HepG2 (cell line): Measurements from ENCODE around the gene STYX. TPM values are rescaled to one million over a fixed set of nuclear protein-coding genes. Genes with fewer than 3 reads are reported as not detected.

ENCODE experiments used
- HIVEP1 ChIP-seq: sonication (generic); formaldehyde crosslinking; IDR thresholded peaks from 2 replicates; pipeline ENCODE4 v1.4.0; 2020; ENCODE audit warnings: mild to moderate bottlenecking, missing genetic modification reagents
- KDM2A ChIP-seq: sonication (generic); formaldehyde crosslinking; IDR thresholded peaks from 2 replicates; pipeline ENCODE4 v1.4.0; 2020; ENCODE audit warnings: low read depth, missing genetic modification reagents, borderline replicate concordance
- MED1 ChIP-seq: sonication (generic); formaldehyde crosslinking; IDR thresholded peaks from 2 replicates; pipeline ENCODE4 v1.4.0; 2020; ENCODE audit warnings: missing genetic modification reagents
- MEF2D ChIP-seq: sonication (generic); formaldehyde crosslinking; IDR thresholded peaks from 2 replicates; pipeline ENCODE4 v1.5.1; 2020; ENCODE audit warnings: mild to moderate bottlenecking, missing genetic modification reagents
- SMAD3 ChIP-seq: sonication (generic); formaldehyde crosslinking; IDR thresholded peaks from 2 replicates; pipeline ENCODE4 v1.4.0; 2020; ENCODE audit warnings: missing genetic modification reagents
- ZBTB20 ChIP-seq: sonication (generic); formaldehyde crosslinking; IDR thresholded peaks from 2 replicates; pipeline ENCODE4 v1.8.1; 2023; ENCODE audit warnings: missing genetic modification reagents, low read depth, mild to moderate bottlenecking, borderline replicate concordance
- ZMYM3 ChIP-seq: sonication (generic); formaldehyde crosslinking; IDR thresholded peaks from 2 replicates; pipeline ENCODE4 v1.5.1; 2020; ENCODE audit warnings: mild to moderate bottlenecking, missing genetic modification reagents
- ZNF160 ChIP-seq: sonication (generic); formaldehyde crosslinking; IDR thresholded peaks from 2 replicates; pipeline ENCODE4 v1.8.0; 2022; ENCODE audit warnings: mild to moderate bottlenecking, inconsistent platforms, missing genetic modification reagents
- ZNF180 ChIP-seq: sonication (generic); formaldehyde crosslinking; IDR thresholded peaks from 2 replicates; pipeline ENCODE4 v1.4.0; 2020; ENCODE audit warnings: low read depth, missing genetic modification reagents, borderline replicate concordance
- ZNF317 ChIP-seq: sonication (generic); formaldehyde crosslinking; IDR thresholded peaks from 2 replicates; pipeline ENCODE4 v1.5.0; 2020; ENCODE audit warnings: mild to moderate bottlenecking, missing genetic modification reagents
- ZNF337 ChIP-seq: sonication (generic); formaldehyde crosslinking; IDR thresholded peaks from 2 replicates; pipeline ENCODE4 v1.5.1; 2020; ENCODE audit warnings: missing genetic modification reagents, low read depth, mild to moderate bottlenecking, borderline replicate concordance
- ZNF670 ChIP-seq: sonication (generic); formaldehyde crosslinking; IDR thresholded peaks from 2 replicates; pipeline ENCODE4 v1.8.0; 2022; ENCODE audit warnings: mild to moderate bottlenecking, missing genetic modification reagents, borderline replicate concordance
- ZNF781 ChIP-seq: sonication (generic); formaldehyde crosslinking; IDR thresholded peaks from 2 replicates; pipeline ENCODE4 v1.5.1; 2020; ENCODE audit warnings: borderline replicate concordance, mild to moderate bottlenecking, missing genetic modification reagents; ENCODE audit errors: not compliant biosample characterization
- polyA plus RNA-seq, 8 experiments: library from polyadenylated mRNA; depleted of rRNA in 3 of 8; stranded (reverse) in 7 of 8; unstranded in 1 of 8; fragments of >200 nt; fragmentation: Illumina TruSeq in 4 of 8; extraction: Trizol in 4 of 8; gene quantifications; 2 replicates each; pipeline versions ENCODE4 v1.2.1 to v1.2.3, GENCODE V29; 2011 to 2016; ENCODE audit warnings: low read depth in 4 of 8, missing spikeins in 1 of 8, mixed read lengths in 1 of 8; ENCODE audit not compliant: insufficient read depth in 1 of 8
- total RNA-seq, 5 experiments: library from RNA; depleted of rRNA; stranded (reverse); fragments of >200 nt; fragmentation: Illumina TruSeq; extraction: Trizol; gene quantifications; 2 replicates each; pipeline ENCODE4 v1.2.3, GENCODE V29; 2016; ENCODE audit warnings: low read depth in 1 of 5
- TF ChIP-seq, protein P1 (sequence below): sonication (generic); formaldehyde crosslinking; IDR thresholded peaks from 2 replicates; pipeline ENCODE4 v1.5.1; 2020; ENCODE audit warnings: missing genetic modification reagents, mild to moderate bottlenecking, borderline replicate concordance
- TF ChIP-seq, protein P2 (sequence below): sonication (generic); formaldehyde crosslinking; IDR thresholded peaks from 2 replicates; pipeline ENCODE4 v1.5.0; 2020; ENCODE audit warnings: mild to moderate bottlenecking, missing genetic modification reagents, moderate library complexity
- TF ChIP-seq, protein P3 (sequence below): sonication (generic); formaldehyde crosslinking; IDR thresholded peaks from 2 replicates; pipeline ENCODE4 v1.5.0; 2020; ENCODE audit warnings: mild to moderate bottlenecking, missing genetic modification reagents, borderline replicate concordance

STYX gene
- total and polyA plus RNA-seq, 2 of the 13 experiments (the other 11 are each of a cell fraction or from before 2014, with no cell fraction given), result 6.6 to 10.9 TPM

DNA sequence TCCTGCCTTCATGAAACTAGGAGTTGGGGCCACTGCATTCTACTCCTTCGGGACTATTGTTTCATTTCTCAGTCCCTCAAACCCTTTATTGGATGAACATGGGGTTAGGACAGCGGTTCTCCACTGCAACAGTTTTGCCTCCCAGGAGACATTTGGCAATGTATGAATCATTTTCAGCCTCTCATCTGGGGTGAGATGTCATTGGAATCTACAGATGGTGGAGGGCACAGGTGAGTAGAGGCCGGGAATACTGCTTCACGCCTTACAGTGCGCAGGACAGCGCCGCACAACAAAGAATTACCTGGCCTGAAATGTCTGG lies 62.1 kb downstream of the STYX start (continued):
- TF ChIP-seq, protein P1, sequence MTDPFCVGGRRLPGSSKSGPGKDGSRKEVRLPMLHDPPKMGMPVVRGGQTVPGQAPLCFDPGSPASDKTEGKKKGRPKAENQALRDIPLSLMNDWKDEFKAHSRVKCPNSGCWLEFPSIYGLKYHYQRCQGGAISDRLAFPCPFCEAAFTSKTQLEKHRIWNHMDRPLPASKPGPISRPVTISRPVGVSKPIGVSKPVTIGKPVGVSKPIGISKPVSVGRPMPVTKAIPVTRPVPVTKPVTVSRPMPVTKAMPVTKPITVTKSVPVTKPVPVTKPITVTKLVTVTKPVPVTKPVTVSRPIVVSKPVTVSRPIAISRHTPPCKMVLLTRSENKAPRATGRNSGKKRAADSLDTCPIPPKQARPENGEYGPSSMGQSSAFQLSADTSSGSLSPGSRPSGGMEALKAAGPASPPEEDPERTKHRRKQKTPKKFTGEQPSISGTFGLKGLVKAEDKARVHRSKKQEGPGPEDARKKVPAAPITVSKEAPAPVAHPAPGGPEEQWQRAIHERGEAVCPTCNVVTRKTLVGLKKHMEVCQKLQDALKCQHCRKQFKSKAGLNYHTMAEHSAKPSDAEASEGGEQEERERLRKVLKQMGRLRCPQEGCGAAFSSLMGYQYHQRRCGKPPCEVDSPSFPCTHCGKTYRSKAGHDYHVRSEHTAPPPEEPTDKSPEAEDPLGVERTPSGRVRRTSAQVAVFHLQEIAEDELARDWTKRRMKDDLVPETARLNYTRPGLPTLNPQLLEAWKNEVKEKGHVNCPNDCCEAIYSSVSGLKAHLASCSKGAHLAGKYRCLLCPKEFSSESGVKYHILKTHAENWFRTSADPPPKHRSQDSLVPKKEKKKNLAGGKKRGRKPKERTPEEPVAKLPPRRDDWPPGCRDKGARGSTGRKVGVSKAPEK (CRISPR knock-in tag), result 0 out of 2 replicates have a peak, but pooled peaks have one; percentile 14
- TF ChIP-seq ZNF160 (CRISPR knock-in tag) (0 out of 2 replicates have a peak, but pooled peaks have one; percentile 5), ZNF781 (CRISPR knock-in tag) (peak; percentile 57), MEF2D (CRISPR knock-in tag) (0 out of 2 replicates have a peak, but pooled peaks have one; percentile 17), ZNF337 (0 out of 2 replicates have a peak, but pooled peaks have one; percentile 12), ZNF670 (CRISPR knock-in tag) (0 out of 2 replicates have a peak, but pooled peaks have one; percentile 13), MED1 (CRISPR knock-in tag) (no peak), ZMYM3 (CRISPR knock-in tag) (0 out of 2 replicates have a peak, but pooled peaks have one; percentile 26), HIVEP1 (CRISPR knock-in tag) (0 out of 2 replicates have a peak, but pooled peaks have one; percentile 28), ZBTB20 (CRISPR knock-in tag) (0 out of 2 replicates have a peak, but pooled peaks have one; percentile 15), ZNF180 (CRISPR knock-in tag) (no peak), ZNF317 (CRISPR knock-in tag) (peak; percentile 74), SMAD3 (CRISPR knock-in tag) (no peak), KDM2A (peak; percentile 9; the same call in 1 of the 2 replicates)
- TF ChIP-seq, protein P2, sequence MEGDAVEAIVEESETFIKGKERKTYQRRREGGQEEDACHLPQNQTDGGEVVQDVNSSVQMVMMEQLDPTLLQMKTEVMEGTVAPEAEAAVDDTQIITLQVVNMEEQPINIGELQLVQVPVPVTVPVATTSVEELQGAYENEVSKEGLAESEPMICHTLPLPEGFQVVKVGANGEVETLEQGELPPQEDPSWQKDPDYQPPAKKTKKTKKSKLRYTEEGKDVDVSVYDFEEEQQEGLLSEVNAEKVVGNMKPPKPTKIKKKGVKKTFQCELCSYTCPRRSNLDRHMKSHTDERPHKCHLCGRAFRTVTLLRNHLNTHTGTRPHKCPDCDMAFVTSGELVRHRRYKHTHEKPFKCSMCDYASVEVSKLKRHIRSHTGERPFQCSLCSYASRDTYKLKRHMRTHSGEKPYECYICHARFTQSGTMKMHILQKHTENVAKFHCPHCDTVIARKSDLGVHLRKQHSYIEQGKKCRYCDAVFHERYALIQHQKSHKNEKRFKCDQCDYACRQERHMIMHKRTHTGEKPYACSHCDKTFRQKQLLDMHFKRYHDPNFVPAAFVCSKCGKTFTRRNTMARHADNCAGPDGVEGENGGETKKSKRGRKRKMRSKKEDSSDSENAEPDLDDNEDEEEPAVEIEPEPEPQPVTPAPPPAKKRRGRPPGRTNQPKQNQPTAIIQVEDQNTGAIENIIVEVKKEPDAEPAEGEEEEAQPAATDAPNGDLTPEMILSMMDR (CRISPR knock-in tag), result 0 out of 2 replicates have a peak, but pooled peaks have one; percentile 5
- TF ChIP-seq, protein P3, sequence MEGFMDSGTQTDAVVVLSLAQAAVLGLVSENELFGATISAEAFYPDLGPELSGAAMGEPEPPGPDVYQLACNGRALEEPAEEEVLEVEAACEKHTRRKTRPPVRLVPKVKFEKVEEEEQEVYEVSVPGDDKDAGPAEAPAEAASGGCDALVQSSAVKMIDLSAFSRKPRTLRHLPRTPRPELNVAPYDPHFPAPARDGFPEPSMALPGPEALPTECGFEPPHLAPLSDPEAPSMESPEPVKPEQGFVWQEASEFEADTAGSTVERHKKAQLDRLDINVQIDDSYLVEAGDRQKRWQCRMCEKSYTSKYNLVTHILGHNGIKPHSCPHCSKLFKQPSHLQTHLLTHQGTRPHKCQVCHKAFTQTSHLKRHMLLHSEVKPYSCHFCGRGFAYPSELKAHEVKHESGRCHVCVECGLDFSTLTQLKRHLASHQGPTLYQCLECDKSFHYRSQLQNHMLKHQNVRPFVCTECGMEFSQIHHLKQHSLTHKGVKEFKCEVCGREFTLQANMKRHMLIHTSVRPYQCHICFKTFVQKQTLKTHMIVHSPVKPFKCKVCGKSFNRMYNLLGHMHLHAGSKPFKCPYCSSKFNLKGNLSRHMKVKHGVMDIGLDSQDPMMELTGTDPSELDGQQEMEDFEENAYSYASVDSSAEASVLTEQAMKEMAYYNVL (CRISPR knock-in tag), result peak; percentile 70; the same call in 1 of the 2 replicates
